Measurements from ENCODE around the gene GLRX. TPM values are rescaled to one million over a fixed set of nuclear protein-coding genes. Genes with fewer than 3 reads are reported as not detected.
A peak's percentile ranks its signal among the peaks of the same experiment; 100 is the strongest.

GLRX gene
- total RNA-seq, 6 experiments from 2014 or later = 139 to 183 (median 150) TPM

DNA sequence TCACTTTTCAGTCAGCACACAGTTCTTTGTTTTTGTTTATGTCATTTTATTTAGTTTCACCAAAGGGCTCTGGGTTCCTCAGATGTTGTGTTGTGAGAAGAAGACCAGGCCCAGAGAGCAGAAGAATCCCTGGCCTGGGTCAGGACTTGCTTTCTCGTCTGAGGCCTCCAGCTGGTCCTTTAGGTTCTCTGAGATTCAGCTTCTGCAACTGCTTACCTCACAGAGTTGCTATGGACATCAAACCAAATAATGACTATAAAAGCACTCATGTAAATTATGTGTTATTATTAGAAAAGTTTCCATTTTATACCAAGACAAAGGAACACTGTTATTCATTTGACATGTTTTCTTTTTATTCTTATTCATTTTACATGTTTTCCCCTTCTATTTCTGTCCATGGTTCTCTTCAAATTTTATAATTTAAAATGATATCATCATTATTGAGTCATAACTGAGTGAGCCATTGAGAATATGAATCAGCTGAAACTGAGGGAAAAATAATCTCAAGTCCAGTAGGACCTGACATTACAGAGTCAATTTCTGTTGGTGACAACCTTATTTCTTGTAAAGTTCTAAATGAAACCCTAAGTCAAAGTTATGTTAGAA, 44.0 kb upstream of the GLRX start:
- H3K36me3 Mint-ChIP-seq (ENCODE audit: low read depth) = peaks cover 6% of the 10 kb centered on the region

GRCh38 chr5:95864944-95865504, 42.5 kb upstream of the GLRX start:
- peaks cover 15% of the 10 kb centered on the region for H3K27me3 Mint-ChIP-seq (ENCODE audit: insufficient read depth)
- H3K4me1 Mint-ChIP-seq (ENCODE audit: low read depth) = peaks cover 99% of the 10 kb centered on the region
- peak overlapping the region; percentile 74 for H3K27ac Mint-ChIP-seq
- TF ChIP-seq CTCF (IDR thresholded peaks at IDR 0.05) = no peak
- no peak overlapping the region for H3K4me3 Mint-ChIP-seq
- H3K36me3 Mint-ChIP-seq (ENCODE audit: low read depth) = peaks cover 6% of the 10 kb centered on the region
- DNase-seq = peak; percentile 11
- H3K9me3 Mint-ChIP-seq = no peaks in the 10 kb centered on the region; the same call in 1 of the 2 replicates

More for the DNA sequence above, 44.0 kb upstream of the GLRX start:
- TF ChIP-seq CTCF (IDR thresholded peaks at IDR 0.05) = no peak
- H3K4me1 Mint-ChIP-seq (ENCODE audit: low read depth) = peaks cover 96% of the 10 kb centered on the region
- DNase-seq = peak; percentile 4
- peaks cover 18% of the 10 kb centered on the region for H3K27me3 Mint-ChIP-seq (ENCODE audit: insufficient read depth)
- no peak overlapping the region for H3K4me3 Mint-ChIP-seq
- no peaks in the 10 kb centered on the region; the same call in 1 of the 2 replicates for H3K9me3 Mint-ChIP-seq
- H3K27ac Mint-ChIP-seq = peak overlapping the region; percentile 86

- peaks cover 99% of the 10 kb centered on the region for H3K4me1 Mint-ChIP-seq (ENCODE audit: low read depth)
- no peak overlapping the region for H3K4me3 Mint-ChIP-seq
- TF ChIP-seq CTCF (IDR thresholded peaks at IDR 0.05) = no peak
- peaks cover 6% of the 10 kb centered on the region for H3K36me3 Mint-ChIP-seq (ENCODE audit: low read depth)
- H3K27me3 Mint-ChIP-seq (ENCODE audit: insufficient read depth) = peaks cover 14% of the 10 kb centered on the region
- no peaks in the 10 kb centered on the region; the same call in 1 of the 2 replicates for H3K9me3 Mint-ChIP-seq
- peak; percentile 3 for DNase-seq
- peak overlapping the region; percentile 74 for H3K27ac Mint-ChIP-seq
Measured at GRCh38 chr5:95864456-95864855, 41.9 kb upstream of the GLRX start.

- no peak for TF ChIP-seq CTCF (IDR thresholded peaks at IDR 0.05)
- Mint-ChIP-seq H3K4me1 (ENCODE audit: low read depth) (peaks cover 98% of the 10 kb centered on the region), H3K4me3 (peak overlapping the region; percentile 80), H3K9me3 (no peaks in the 10 kb centered on the region; the same call in 1 of the 2 replicates), H3K27ac (peak overlapping the region; percentile 96), H3K27me3 (ENCODE audit: insufficient read depth) (peaks cover 11% of the 10 kb centered on the region), H3K36me3 (ENCODE audit: low read depth) (peaks cover 4% of the 10 kb centered on the region)
- peak; percentile 30 for DNase-seq
Measured at GRCh38 chr5:95863383-95863757, 40.8 kb upstream of the GLRX start.

DNA sequence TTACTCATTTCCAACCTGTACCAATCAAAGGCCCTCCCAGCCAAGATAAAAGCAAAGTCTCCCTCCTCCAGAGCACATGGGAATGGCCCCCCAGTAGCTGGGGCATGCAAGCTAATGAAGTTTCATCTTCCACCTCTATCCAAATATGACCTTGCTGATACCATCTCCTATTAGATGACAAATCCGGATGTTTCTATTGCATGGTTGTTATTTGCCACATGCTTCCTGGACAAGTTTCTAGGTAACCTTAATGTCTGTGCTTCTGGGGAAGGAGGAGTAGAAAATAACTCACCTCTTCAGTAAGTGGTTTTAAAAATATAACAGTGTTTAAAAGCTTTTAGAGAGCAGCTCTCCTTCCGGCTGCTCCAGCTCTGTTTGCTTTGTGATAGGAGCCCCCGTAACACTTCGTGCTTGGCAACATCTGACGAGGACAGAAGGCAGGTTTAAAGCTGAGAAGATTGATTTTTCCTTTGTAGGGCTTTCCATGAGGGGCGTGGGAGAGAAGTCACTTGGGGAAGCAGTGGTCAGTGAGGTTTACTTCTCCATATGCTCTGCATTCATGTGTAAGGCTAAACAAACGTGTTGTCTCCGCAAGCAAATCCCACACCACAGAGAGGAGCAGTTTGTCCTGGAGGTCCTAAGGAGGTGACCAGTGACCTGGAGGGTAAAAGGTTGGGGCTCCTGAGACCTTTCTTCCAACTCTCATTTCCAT, 40.3 kb upstream of the GLRX start:
- Mint-ChIP-seq H3K9me3 (no peaks in the 10 kb centered on the region; the same call in 1 of the 2 replicates), H3K27me3 (ENCODE audit: insufficient read depth) (peaks cover 8% of the 10 kb centered on the region), H3K36me3 (ENCODE audit: low read depth) (no peaks in the 10 kb centered on the region; the same call in 1 of the 2 replicates), H3K4me3 (peak overlapping the region; percentile 80), H3K27ac (peak overlapping the region; percentile 96), H3K4me1 (ENCODE audit: low read depth) (peaks cover 98% of the 10 kb centered on the region)
- no peak for TF ChIP-seq CTCF (IDR thresholded peaks at IDR 0.05)
- DNase-seq = peak; percentile 77

All from HFFc6 (cell line).